Activated CD4-positive, alpha-beta T cell treated with anti-CD3 and anti-CD28 coated beads, Interleukin-2, amount 50 U/mL, for 24 hours (primary cell): ENCODE data around the gene SORCS2.

ENCODE experiments used
- DNase-seq, 2 donors: peaks; one replicate each; pipeline ENCODE4 v3.0.0-alpha.2; 2020; ENCODE audit warnings: low read depth in 1 of 2, low spot score in 1 of 2

SORCS2 gene

GRCh38 chr4:7461230-7461629, 268.9 kb downstream of the SORCS2 start:
- no peak for DNase-seq

- DNase-seq, result no peak
These were observed 270.2 kb downstream of the SORCS2 start for GRCh38 chr4:7462509-7462971.

- DNase-seq, result no peak
These were observed 271.4 kb downstream of the SORCS2 start for GRCh38 chr4:7463566-7464258.

GRCh38 chr4:7464259-7464655, 271.9 kb downstream of the SORCS2 start:
- no peak for DNase-seq

GRCh38 chr4:7465017-7465416, 272.7 kb downstream of the SORCS2 start:
- DNase-seq, result no peak

- no peak for DNase-seq
These were observed 273.9 kb downstream of the SORCS2 start for GRCh38 chr4:7466215-7466614.

- no peak for DNase-seq
These were observed 274.6 kb downstream of the SORCS2 start for GRCh38 chr4:7466904-7467303.

GRCh38 chr4:7467471-7467870, 275.1 kb downstream of the SORCS2 start:
- no peak for DNase-seq

GRCh38 chr4:7469023-7469422, 276.7 kb downstream of the SORCS2 start:
- DNase-seq, result no peak

- DNase-seq, result no peak
These were observed 277.8 kb downstream of the SORCS2 start for GRCh38 chr4:7470111-7470510.

- DNase-seq, result no peak
These were observed 278.3 kb downstream of the SORCS2 start for GRCh38 chr4:7470522-7471128.

- DNase-seq, result no peak
These were observed 280.2 kb downstream of the SORCS2 start for GRCh38 chr4:7472442-7473013.

- no peak for DNase-seq
These were observed 280.7 kb downstream of the SORCS2 start for GRCh38 chr4:7473081-7473480.

GRCh38 chr4:7474320-7474719, 282.0 kb downstream of the SORCS2 start:
- no peak for DNase-seq

- no peak for DNase-seq
These were observed 282.9 kb downstream of the SORCS2 start for GRCh38 chr4:7475207-7475606.

- no peak for DNase-seq
These were observed 284.5 kb downstream of the SORCS2 start for GRCh38 chr4:7476820-7477219.

- no peak for DNase-seq
These were observed 285.4 kb downstream of the SORCS2 start for GRCh38 chr4:7477695-7478094.

- DNase-seq, result no peak
These were observed 286.3 kb downstream of the SORCS2 start for GRCh38 chr4:7478665-7479064.

GRCh38 chr4:7480423-7480822, 288.1 kb downstream of the SORCS2 start:
- DNase-seq, result no peak

- no peak for DNase-seq
These were observed 288.9 kb downstream of the SORCS2 start for GRCh38 chr4:7481227-7481626.

GRCh38 chr4:7485096-7485495, 292.8 kb downstream of the SORCS2 start:
- no peak for DNase-seq

- no peak for DNase-seq
These were observed 293.8 kb downstream of the SORCS2 start for GRCh38 chr4:7486101-7486500.

GRCh38 chr4:7487502-7487901, 295.2 kb downstream of the SORCS2 start:
- no peak for DNase-seq
